Measurements from ENCODE around the gene SLC35E2B.

- TF ChIP-seq POLR2A (IDR thresholded peaks at IDR 0.05; ENCODE audit: low read length) (no peak), GATA1 (IDR thresholded peaks at IDR 0.05; ENCODE audit: low read depth, low read length) (no peak)
Observed at GRCh38 chr1:1670866-1671265, 21.7 kb downstream of the SLC35E2B start.

All from erythroblast (primary cell).